H1 (cell line): ENCODE measurements around the gene HADHA. TPM values are rescaled to one million over a fixed set of nuclear protein-coding genes. Genes with fewer than 3 reads are reported as not detected.

ENCODE experiments used
- CTCF ChIA-PET: fragments of 300-600 bp; sonication (Branson Sonifier 250); formaldehyde crosslinking; loops from one replicate; lab custom pipeline; 2021; ENCODE audit not compliant: partially characterized antibody; lab: Charles Lee
- POLR2A ChIA-PET: fragments of 300-600 bp; sonication (Branson Sonifier 250); formaldehyde crosslinking; loops from one replicate; lab custom pipeline; 2021; ENCODE audit warnings: inconsistent platforms; ENCODE audit not compliant: partially characterized antibody; lab: Charles Lee
- DNase-seq, 2 experiments: peaks; one replicate each; pipeline versions ENCODE4 v3.0.0 to v3.0.0-alpha.2; 2010 to 2022; ENCODE audit warnings: low spot score in 2 of 2, low read depth in 1 of 2, mixed read lengths in 1 of 2
- FAIRE-seq: peaks from 2 replicates; lab custom pipeline; 2011; peaks lifted over from hg19 to GRCh38; lab: Jason Lieb, UNC
- H2AFZ ChIP-seq: 2 replicates; pipeline ENCODE4 v1.8.1; 2012; ENCODE audit warnings: low read length, inconsistent platforms
- H2AK5ac ChIP-seq: 2 replicates; pipeline ENCODE4 v1.6.1; 2013; ENCODE audit warnings: low read depth, low read length
- H2BK120ac ChIP-seq: replicated peaks from 2 replicates; pipeline ENCODE3; 2013; ENCODE audit warnings: low read depth, low read length, inconsistent platforms
- H2BK12ac ChIP-seq: 2 replicates; pipeline ENCODE4 v1.6.1; 2013; ENCODE audit warnings: low read depth, low read length
- H2BK15ac ChIP-seq: 2 replicates; pipeline ENCODE4 v1.6.1; 2013; ENCODE audit warnings: low read length
- H2BK20ac ChIP-seq: 2 replicates; pipeline ENCODE4 v1.6.1; 2013; ENCODE audit warnings: low read length
- H2BK5ac ChIP-seq: 2 replicates; pipeline ENCODE4 v1.6.1; 2013; ENCODE audit warnings: low read depth, low read length
- H3K14ac ChIP-seq: 2 replicates; pipeline ENCODE4 v1.6.1; 2013; ENCODE audit warnings: inconsistent platforms; ENCODE audit not compliant: insufficient read length
- H3K18ac ChIP-seq: 2 replicates; pipeline ENCODE4 v1.6.1; 2013; ENCODE audit warnings: low read length; ENCODE audit errors: extremely low read depth
- H3K23ac ChIP-seq: 2 replicates; pipeline ENCODE4 v1.6.1; 2013; ENCODE audit warnings: inconsistent platforms; ENCODE audit not compliant: insufficient read length
- H3K23me2 ChIP-seq: 2 replicates; pipeline ENCODE4 v1.6.1; 2013; ENCODE audit warnings: low read depth, low read length
- H3K27ac ChIP-seq: 2 replicates; pipeline ENCODE4 v1.6.1; 2011; ENCODE audit warnings: low read depth, low read length, inconsistent platforms
- H3K27me3 ChIP-seq, 4 experiments: replicated peaks in 1 of 4; 1 replicate in 1 of 4; 2 replicates in 3 of 4; pipeline versions ENCODE4 v1.6.1 to v1.8.1; 2011 to 2013; ENCODE audit warnings: low read length in 3 of 4, mild to moderate bottlenecking in 3 of 4, inconsistent platforms in 2 of 4, mixed read lengths in 2 of 4, moderate library complexity in 1 of 4; ENCODE audit not compliant: control insufficient read depth in 3 of 4, insufficient read depth in 3 of 4; ENCODE audit errors: extremely low read depth in 1 of 4
- H3K36me3 ChIP-seq, 4 experiments: 2 replicates each; pipeline versions ENCODE4 v1.6.1 to v1.8.1; 2011 to 2013; ENCODE audit warnings: mild to moderate bottlenecking in 4 of 4, low read length in 3 of 4, moderate library complexity in 2 of 4, control low read depth in 1 of 4, inconsistent platforms in 1 of 4; ENCODE audit not compliant: insufficient read depth in 4 of 4, control insufficient read depth in 2 of 4
- H3K4ac ChIP-seq: replicated peaks from 2 replicates; pipeline ENCODE3; 2013; ENCODE audit warnings: low read length, low read depth, mixed read lengths, inconsistent platforms; ENCODE audit not compliant: insufficient read length
- H3K4me1 ChIP-seq, 4 experiments: replicated peaks in 1 of 4; 1 replicate in 1 of 4; 2 replicates in 3 of 4; pipeline versions ENCODE4 v1.6.1 to v1.8.1; 2011 to 2013; ENCODE audit warnings: low read length in 3 of 4, inconsistent platforms in 2 of 4, mixed read lengths in 1 of 4; ENCODE audit not compliant: insufficient read depth in 4 of 4, control insufficient read depth in 3 of 4
- H3K4me2 ChIP-seq, 2 experiments: 2 replicates each; pipeline versions ENCODE4 v1.6.1 to v1.8.1; 2011 to 2013; ENCODE audit warnings: low read depth in 2 of 2, low read length in 2 of 2, control low read depth in 1 of 2, inconsistent platforms in 1 of 2, mild to moderate bottlenecking in 1 of 2; ENCODE audit not compliant: insufficient read depth in 1 of 2
- H3K4me3 ChIP-seq, 4 experiments: fragments of 200-600, 300-600 bp in 1 of 4; sonication (generic), shearing (Covaris generic), sonication (Bioruptor Twin) in 1 of 4; 2 replicates each; pipeline versions ENCODE4 v1.5.1 to v1.8.1; 2011 to 2016; ENCODE audit warnings: low read length in 4 of 4, low read depth in 3 of 4, control low read depth in 2 of 4, inconsistent platforms in 2 of 4, mild to moderate bottlenecking in 2 of 4, mixed read lengths in 1 of 4, moderate library complexity in 1 of 4; ENCODE audit not compliant: insufficient read depth in 2 of 4; ENCODE audit errors: extremely low read depth in 1 of 4
- H3K56ac ChIP-seq: replicated peaks from 2 replicates; pipeline ENCODE3; 2013; ENCODE audit warnings: low read depth, mild to moderate bottlenecking, mixed read lengths, low read length, inconsistent platforms; ENCODE audit not compliant: insufficient read length
- H3K79me1 ChIP-seq: 2 replicates; pipeline ENCODE4 v1.6.1; 2013; ENCODE audit warnings: low read depth, low read length, control low read depth
- H3K79me2 ChIP-seq, 2 experiments: 2 replicates each; pipeline versions ENCODE4 v1.6.1 to v1.8.1; 2012 to 2013; ENCODE audit warnings: low read length in 2 of 2, mild to moderate bottlenecking in 2 of 2, inconsistent platforms in 1 of 2; ENCODE audit not compliant: insufficient read depth in 2 of 2, control insufficient read depth in 1 of 2
- H3K9ac ChIP-seq, 4 experiments: replicated peaks in 1 of 4; 1 replicate in 1 of 4; 2 replicates in 3 of 4; pipeline versions ENCODE4 v1.6.1 to v1.8.1; 2011 to 2013; ENCODE audit warnings: low read depth in 3 of 4, low read length in 3 of 4, control low read depth in 2 of 4, mild to moderate bottlenecking in 2 of 4, moderate library complexity in 2 of 4, inconsistent platforms in 1 of 4; ENCODE audit errors: extremely low read depth in 1 of 4
- H3K9me3 ChIP-seq, 2 experiments: 2 replicates each; pipeline versions ENCODE4 v1.6.1 to v1.8.1; 2012 to 2013; ENCODE audit warnings: mild to moderate bottlenecking in 2 of 2, moderate library complexity in 2 of 2, control low read depth in 1 of 2, inconsistent platforms in 1 of 2, low read depth in 1 of 2, low read length in 1 of 2, mixed read lengths in 1 of 2; ENCODE audit not compliant: insufficient read depth in 2 of 2
- H4K20me1 ChIP-seq, 2 experiments: replicated peaks in 1 of 2; 2 replicates each; pipeline versions ENCODE3 to v1.8.1; 2011 to 2013; ENCODE audit warnings: inconsistent platforms in 2 of 2, low read length in 2 of 2, mild to moderate bottlenecking in 1 of 2; ENCODE audit not compliant: insufficient read depth in 2 of 2, control insufficient read depth in 1 of 2
- H4K5ac ChIP-seq: 2 replicates; pipeline ENCODE4 v1.6.1; 2013; ENCODE audit warnings: low read length, low read depth, mixed read lengths, inconsistent platforms; ENCODE audit not compliant: insufficient read length
- H4K8ac ChIP-seq: 2 replicates; pipeline ENCODE4 v1.8.0; 2013; ENCODE audit warnings: mild to moderate bottlenecking, moderate library complexity, low read length, inconsistent platforms; ENCODE audit not compliant: insufficient read depth; ENCODE audit errors: extremely low read depth
- H4K91ac ChIP-seq: replicated peaks from 2 replicates; pipeline ENCODE3; 2013; ENCODE audit warnings: low read length, mixed read lengths, inconsistent platforms; ENCODE audit not compliant: insufficient read length
- TCF12 ChIP-seq: IDR thresholded peaks from 2 replicates; pipeline ENCODE4 v1.6.1; 2011; ENCODE audit warnings: low read depth, mild to moderate bottlenecking, low read length
- WGBS, 2 experiments: shearing (Covaris generic) in 1 of 2; methylation state at CpG; one replicate each; pipeline versions ENCODE4 v1.1.6 to v1.1.7; 2013 to 2015; ENCODE audit warnings: low lambda C conversion rate in 2 of 2, mixed read lengths in 2 of 2, inconsistent platforms in 1 of 2, low coverage in 1 of 2, missing lambda C conversion rate in 1 of 2; ENCODE audit not compliant: insufficient replicate concordance in 2 of 2, insufficient coverage in 1 of 2, insufficient read length in 1 of 2; ENCODE audit errors: extremely low coverage in 1 of 2, missing lambda C conversion rate in 1 of 2; 5-methylcytosine and 5-hydroxymethylcytosine counted together
- polyA plus RNA-seq, 7 experiments: library from polyadenylated mRNA; depleted of rRNA in 3 of 7; stranded (reverse) in 5 of 7; unstranded in 2 of 7; fragments of >200 nt in 5 of 7; fragments of 200-250 nt in 2 of 7; gene quantifications; 1 replicate in 5 of 7; 2 replicates in 1 of 7; 4 replicates in 1 of 7; pipeline versions ENCODE4 v1.2.1 to v1.2.3, GENCODE V29; 2011 to 2013; ENCODE audit warnings: missing spikeins in 2 of 7, mixed read lengths in 2 of 7
- total RNA-seq: library from RNA; stranded (reverse); fragmentation: NEBNext Ultra II Directional; extraction: Animal tissue kit (Norgen Biotek cat#: 25700); gene quantifications from 2 replicates; pipeline ENCODE4 v1.2.1, GENCODE V29; 2021

Gene HADHA
- total and polyA plus RNA-seq, 2 of the 8 experiments (the other 6 are each of a cell fraction or from before 2014, with no cell fraction given) = 64.6 to 131 TPM

DNA sequence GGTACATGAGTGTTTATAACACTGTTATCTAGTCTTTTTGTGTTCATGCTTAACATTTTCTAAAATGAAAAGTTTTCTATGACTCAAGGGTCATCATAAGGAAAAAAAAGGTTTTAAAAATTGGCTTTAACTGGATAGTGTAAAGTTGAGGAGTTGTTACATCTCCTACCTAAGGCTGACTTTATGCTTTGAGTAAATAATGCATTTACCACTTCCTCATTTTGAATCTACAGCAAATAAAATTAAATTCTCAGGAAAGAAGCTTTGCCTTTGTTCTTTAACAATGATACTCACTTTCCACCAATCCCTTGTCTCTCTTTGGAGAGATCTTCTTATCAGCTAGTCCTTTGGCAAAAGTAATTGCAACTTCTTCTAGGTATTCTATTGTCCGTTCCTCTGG is 29.7 kb downstream of the HADHA start:
- Histone ChIP-seq H2BK120ac (no peak overlapping the region), H2BK5ac (no peak overlapping the region), H3K27ac (no peak overlapping the region), H4K8ac (no peak overlapping the region), H3K4me1 (no peaks in the 10 kb centered on the region), H3K9ac (no peak overlapping the region), H4K5ac (no peak overlapping the region), H4K91ac (no peak overlapping the region), H2BK15ac (no peak overlapping the region), H3K79me1 (no peaks in the 10 kb centered on the region), H2BK20ac (no peak overlapping the region), H3K18ac (no peak overlapping the region), H2BK12ac (no peak overlapping the region), H3K23ac (no peak overlapping the region), H3K4me3 (no peak overlapping the region), H2AFZ (no peak overlapping the region), H3K56ac (no peak overlapping the region), H4K20me1 (no peaks in the 10 kb centered on the region), H3K79me2 (no peaks in the 10 kb centered on the region), H3K27me3 (no peaks in the 10 kb centered on the region), H2AK5ac (no peak overlapping the region), H3K14ac (no peak overlapping the region), H3K4ac (no peak overlapping the region), H3K23me2 (no peaks in the 10 kb centered on the region), H3K4me2 (no peak overlapping the region), H3K9me3 (no peaks in the 10 kb centered on the region), H3K36me3 (peaks cover 1 to 51% (median 34%) of the 10 kb centered on the region in 4 experiments; a peak in 7 of 8 replicates)
- ChIA-PET CTCF (no interaction called here), POLR2A (no interaction called here)
- WGBS, 2 experiments = 79% methylated on average over 1 of the region's 1 CpG; no CpG with 5 or more reads in 1 of the 2 experiments
- no peak for TF ChIP-seq TCF12
- no peak for FAIRE-seq
- DNase-seq = no peak
